EL (cell line): ENCODE measurements around the gene APOL2.
"Not testable (repeated sequence)": the region's sequence is repeated elsewhere in the genome, so short reads cannot be mapped to it uniquely, and the experiment has no call there.

ENCODE experiments used
- DNase-seq: peaks from one replicate; pipeline ENCODE4 v3.0.0-alpha.2; 2016

The APOL2 gene

GRCh38 chr22:36196254-36197064, 42.9 kb downstream of the APOL2 start:
- no peak for DNase-seq

- peak; percentile 68 for DNase-seq
These were observed 44.4 kb downstream of the APOL2 start for GRCh38 chr22:36194971-36195370.

- DNase-seq = no peak
These were observed 44.9 kb downstream of the APOL2 start for GRCh38 chr22:36194385-36194784.

GRCh38 chr22:36193577-36193976, 45.8 kb downstream of the APOL2 start:
- no peak for DNase-seq

GRCh38 chr22:36193171-36193570, 46.2 kb downstream of the APOL2 start:
- DNase-seq = no peak

GRCh38 chr22:36192542-36192941, 46.8 kb downstream of the APOL2 start:
- no peak for DNase-seq

GRCh38 chr22:36191106-36191836, 48.1 kb downstream of the APOL2 start:
- DNase-seq = peak; percentile 24

GRCh38 chr22:36187862-36188261, 51.5 kb downstream of the APOL2 start:
- not testable (repeated sequence) for DNase-seq

- no peak for DNase-seq
These were observed 53.3 kb downstream of the APOL2 start for GRCh38 chr22:36185828-36186624.

- DNase-seq = peak; percentile 42
These were observed 54.8 kb downstream of the APOL2 start for GRCh38 chr22:36184433-36185025.

- no peak for DNase-seq
These were observed 55.9 kb downstream of the APOL2 start for GRCh38 chr22:36183446-36183845.

- no peak for DNase-seq
These were observed 56.5 kb downstream of the APOL2 start for GRCh38 chr22:36182857-36183256.

- no peak for DNase-seq
These were observed 57.3 kb downstream of the APOL2 start for GRCh38 chr22:36182056-36182455.

- no peak for DNase-seq
These were observed 58.4 kb downstream of the APOL2 start for GRCh38 chr22:36180928-36181327.

- DNase-seq = peak; percentile 71
These were observed 59.1 kb downstream of the APOL2 start for GRCh38 chr22:36180038-36180880.

- no peak for DNase-seq
These were observed 62.2 kb downstream of the APOL2 start for GRCh38 chr22:36177160-36177559.
